GM19240 (cell line): Measurements from ENCODE around the gene DRD4.

ENCODE experiments used
- DNase-seq: peaks from one replicate; pipeline ENCODE4 v3.0.0; 2011; ENCODE audit warnings: low spot score; ENCODE audit not compliant: insufficient read length

DRD4 gene

DNA sequence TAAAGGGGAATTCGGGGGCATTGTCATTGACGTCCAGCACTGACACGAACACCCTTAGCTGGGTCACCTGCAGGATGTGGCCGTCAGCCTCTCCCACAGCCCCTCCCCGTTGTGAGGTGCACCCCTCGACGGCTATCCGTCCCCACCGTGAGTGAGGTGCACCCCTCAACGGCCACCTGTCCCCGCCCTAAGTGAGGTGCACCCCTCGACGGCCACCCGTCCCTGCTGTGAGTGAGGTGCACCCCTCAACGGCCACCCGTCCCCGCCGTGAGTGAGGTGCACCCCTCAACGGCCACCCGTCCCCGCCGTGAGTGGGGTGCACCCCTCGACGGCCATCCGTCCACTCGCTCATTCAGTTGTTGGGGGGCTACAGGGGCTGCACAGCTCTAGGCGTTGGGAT, 15.2 kb upstream of the DRD4 start:
- DNase-seq: no peak

DNA sequence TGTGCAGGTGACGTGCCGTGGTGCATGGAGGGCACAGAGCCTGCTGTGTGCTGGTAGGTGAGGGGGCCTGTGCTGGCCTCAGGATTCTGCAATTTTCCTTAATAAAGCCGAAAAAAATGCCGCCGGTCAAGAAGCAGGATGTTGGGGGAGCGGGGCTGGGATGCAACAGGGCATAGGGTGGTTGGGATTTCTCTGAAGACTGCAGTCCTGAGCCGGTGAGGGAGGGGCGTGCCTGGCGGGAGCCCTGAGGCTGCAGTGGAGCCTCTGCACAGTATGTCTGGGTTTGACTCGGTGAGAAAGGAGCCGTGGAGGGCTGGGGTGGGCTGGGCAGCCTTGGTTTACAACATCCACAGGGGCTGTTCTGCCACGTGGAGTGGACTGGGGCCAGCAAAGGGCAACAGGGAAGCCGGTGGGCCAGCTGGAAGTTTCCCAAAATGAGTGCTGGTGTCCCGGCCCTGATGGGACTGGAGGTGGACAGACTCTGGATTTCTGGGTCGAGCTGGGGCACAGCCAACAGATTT, 13.7 kb upstream of the DRD4 start:
- no peak for DNase-seq

DNA sequence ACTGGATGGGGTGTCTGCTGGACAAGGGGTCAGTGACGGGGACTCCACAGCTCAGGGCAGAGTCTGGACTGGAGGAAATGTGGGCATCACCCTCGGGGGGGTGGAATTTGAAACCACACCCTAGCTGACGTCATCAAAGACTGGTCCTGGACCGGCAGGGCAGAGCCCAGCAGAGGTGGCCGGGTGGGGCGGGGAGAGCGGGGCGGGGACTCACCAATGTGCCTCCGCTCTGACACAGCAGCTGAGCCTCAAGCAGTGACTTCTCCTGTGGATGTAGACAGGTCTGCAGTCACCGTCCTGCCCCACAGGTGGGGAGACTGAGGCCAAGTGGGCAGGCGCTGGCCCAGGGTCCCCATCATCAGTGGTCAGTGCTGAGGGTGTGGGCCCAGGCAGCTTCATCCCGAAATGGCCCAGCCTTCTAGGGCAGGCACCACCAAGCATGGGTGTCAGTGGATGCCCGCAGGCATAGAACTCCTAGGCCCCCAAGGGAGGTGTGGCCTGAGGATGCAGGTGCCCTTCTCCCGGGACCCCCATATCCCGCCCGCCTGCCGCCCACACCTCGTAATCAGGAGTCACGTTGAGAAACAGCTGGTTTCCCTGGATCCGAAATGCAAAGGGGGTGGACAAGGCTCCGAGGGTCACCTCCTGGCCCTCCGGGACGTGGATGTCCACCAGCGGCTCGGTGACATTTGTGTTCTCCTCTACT, 12.9 kb upstream of the DRD4 start:
- no peak for DNase-seq

DNA sequence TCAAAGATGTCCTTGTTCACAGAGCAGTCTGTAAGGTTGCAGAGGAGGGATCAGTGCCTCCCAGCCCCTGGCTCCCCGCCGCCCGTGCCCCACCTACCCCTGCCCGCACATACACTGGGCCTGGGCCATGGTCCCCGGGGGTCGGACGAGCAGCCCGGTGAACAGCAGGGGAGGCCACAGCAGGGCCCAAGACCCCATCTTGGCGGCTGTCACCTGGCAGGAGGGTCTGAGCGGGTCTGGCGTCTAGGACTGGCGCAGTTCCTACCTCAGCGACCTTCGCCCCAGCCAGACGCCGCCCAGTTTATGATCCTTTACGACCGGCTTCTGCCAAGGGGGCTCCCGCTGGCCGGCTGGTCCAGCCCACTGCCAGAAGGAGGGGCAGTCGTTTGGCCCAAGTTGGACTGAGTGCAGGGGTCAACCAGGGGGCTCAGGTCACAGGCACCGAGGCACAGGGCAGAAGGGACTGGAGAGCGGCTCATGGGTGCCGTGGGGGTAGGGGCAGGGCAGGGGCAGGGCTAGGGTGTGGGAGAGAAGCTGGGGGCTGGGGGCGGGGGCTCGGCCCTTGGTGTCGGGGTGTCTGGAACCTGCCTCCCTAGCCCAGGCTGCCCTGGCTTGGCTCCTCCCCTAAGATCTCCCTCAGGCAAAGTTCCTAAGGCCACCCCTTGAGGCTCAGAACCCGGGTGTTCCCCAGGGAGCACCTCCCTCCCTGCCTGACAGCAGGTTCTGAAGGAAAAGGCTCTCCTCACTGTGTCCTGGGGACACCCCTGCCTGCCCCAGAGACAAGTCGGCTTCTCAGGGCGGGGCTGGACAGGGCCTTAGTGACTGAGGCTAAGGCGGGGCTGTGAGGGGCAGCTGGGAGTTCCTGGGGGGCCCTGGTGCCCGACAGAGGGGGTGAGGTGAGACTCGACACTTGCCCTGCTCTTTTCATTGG, 12.1 kb upstream of the DRD4 start, which contains the start of gene CDHR5:
TSS of gene CDHR5 (minus strand) at position 251 of the 931 bp plus-strand sequence. CDS start at position 198, 53 bp downstream.
- no peak for DNase-seq

DNA sequence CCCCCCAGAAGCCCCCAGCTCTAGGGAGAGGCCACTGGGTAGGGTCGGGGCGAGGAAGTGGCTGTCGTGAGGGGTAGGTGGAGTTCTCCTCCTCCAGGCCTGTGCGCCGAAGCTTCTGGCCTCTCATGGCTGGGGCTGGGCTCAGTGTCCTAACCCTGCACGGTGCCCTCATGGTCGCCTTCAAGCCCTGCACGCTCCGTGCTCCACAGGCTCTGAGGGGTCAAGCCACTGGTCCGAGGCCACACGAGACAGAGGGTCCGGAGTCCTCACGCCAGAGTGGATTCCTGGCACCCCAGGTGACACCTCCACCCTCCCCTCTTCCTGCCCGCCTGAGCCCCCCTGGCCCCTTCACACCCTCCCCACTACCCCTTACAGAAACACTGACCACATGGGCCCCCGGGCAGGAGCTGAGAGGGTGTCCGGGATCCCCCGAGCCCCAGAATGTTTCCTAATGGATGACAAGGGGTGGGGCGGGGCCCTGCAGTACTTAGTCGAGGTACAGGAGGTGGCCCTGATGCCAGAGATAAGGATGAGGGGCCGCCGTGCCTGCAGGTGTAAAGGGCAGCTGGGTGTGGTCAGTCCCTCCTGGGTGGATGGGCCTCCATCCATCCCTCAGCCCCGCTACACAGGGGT, 11.3 kb upstream of the DRD4 start:
- no peak for DNase-seq

GRCh38 chr11:626475-627307, 10.4 kb upstream of the DRD4 start, which contains the start of gene SCT:
Gene SCT, minus strand, starts transcription at chr11:627181. Its CDS starts 38 bp downstream, at chr11:627143.
- no peak for DNase-seq

- no peak for DNase-seq
Observed at GRCh38 chr11:627308-627576, 9.8 kb upstream of the DRD4 start.

DNA sequence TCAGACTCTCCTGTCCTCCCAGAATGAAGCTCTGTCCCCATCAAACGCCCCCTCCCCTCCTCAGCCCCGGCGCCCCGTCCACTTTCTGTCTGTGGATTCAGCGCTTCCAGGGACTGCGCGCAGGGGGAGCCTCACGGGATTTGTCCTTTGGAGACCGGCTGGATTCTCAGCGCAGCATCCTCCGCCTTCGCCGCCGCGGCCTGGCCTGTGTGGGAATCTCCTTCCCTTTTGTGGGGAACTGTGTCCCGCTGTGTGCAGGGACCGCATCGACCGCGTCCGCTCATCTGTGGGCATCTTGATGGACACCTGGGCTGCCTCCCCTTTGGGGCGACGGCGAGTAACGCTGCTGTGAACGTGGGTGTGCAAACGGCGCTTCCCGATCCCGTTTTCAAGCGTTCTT, 9.0 kb upstream of the DRD4 start:
- no peak for DNase-seq

DNA sequence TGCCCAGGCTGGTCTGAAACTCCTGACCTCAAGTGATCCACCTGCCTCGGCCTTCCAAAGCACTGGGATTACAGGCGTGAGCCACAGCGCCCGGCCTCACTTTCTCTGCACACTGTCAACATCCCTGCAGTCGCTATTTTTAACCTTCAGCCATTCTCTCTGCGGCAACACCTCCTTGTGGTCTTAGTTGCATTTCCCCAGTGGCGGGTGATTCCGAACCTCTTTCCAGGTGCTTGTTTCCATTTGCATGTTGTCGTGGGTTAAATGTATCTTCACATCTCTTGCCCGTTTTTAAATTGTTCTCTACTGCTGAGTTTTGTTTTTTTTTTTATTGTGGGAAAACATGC, 7.9 kb upstream of the DRD4 start:
- DNase-seq: no peak

DNA sequence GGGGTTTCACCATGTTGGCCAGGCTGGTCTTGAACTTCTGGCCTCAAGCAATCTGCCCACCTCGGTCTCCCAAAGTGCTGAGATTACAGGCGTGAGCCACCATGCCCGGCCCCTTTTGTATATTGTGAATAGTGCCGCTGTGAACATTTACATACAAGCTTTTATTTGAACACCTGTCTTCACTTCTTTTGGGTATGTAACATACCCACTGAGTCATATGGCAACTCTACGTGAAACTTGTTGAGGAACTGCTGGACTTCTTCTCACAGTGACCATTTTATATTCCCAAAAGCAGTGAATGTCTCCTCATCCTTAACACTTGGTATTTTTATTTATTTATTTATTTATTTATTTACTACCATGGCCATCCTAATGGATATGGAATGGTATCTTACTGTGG, 6.2 kb upstream of the DRD4 start:
- no peak for DNase-seq

DNA sequence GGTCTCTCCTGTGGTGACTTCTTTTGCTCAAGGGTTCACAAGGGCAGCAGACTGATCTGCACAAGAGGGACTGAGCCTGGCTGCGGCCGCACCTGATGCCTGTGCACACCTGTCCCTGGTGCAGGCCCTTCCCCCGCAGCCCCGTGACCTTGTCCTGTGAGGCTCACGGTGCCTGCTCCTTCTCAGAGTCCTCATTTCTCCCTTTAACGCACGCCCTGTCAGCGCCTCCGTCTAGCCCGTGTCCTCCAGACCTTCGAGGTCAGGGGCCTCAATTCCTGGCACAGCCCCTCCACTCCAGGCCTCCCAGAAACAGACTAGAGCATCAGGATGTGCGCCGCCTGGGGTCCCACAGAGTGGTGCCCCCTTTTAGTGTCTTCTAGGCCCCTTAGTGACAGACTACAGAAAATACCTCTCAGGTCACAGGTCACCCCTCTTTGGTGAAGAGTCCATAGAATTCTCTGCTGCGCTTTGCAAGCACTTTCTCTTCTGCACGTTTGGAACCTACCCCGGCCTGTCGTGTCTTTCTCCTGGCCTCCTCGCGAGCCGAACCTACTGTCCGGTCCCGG, 1.0 kb upstream of the DRD4 start:
- DNase-seq: no peak

DNA sequence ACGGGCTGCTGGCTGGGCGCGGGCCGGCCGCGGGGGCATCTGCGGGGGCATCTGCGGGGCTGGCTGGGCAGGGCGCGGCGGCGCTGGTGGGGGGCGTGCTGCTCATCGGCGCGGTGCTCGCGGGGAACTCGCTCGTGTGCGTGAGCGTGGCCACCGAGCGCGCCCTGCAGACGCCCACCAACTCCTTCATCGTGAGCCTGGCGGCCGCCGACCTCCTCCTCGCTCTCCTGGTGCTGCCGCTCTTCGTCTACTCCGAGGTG, 194 bp downstream of the DRD4 start:
- DNase-seq: no peak

- no peak for DNase-seq
Observed at GRCh38 chr11:637593-638521, 788 bp downstream of the DRD4 start.

DNA sequence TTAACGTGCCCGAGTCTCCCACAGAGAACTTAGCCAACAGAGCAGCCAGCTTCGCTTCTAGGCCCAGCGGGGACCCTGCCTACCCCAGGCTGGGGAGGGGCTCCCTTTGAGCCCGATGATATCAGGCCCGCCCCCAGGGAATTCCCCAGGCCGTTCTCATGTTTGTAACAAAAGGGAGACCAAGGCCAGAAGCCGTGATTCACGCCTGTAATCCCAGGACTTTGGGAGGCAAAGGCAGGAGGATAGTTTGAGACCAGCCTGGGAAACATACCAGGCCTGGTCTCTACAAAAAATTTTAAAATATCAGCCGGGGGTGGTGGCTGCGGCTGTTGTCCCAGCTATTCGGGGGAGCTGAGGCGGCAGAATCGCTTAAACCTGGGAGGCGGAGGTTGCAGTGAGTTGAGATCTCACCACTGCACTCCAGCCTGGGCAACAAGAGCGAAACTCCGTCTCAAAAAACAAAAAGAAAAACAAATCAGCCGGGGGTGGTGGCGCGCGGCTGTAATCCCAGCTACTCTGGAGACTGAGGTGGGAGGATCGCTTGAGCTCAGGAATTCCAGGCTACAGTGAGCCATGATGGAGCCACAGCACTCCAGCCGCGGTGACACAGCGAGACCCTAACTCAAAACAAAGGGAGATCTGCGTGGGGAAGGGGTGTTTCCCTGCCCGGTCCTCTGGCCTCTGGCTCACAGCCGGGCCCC, 1.7 kb downstream of the DRD4 start:
- no peak for DNase-seq

- no peak for DNase-seq
Observed at GRCh38 chr11:639332-639955, 2.4 kb downstream of the DRD4 start.

GRCh38 chr11:640021-640706, 3.1 kb downstream of the DRD4 start:
- no peak for DNase-seq

DNA sequence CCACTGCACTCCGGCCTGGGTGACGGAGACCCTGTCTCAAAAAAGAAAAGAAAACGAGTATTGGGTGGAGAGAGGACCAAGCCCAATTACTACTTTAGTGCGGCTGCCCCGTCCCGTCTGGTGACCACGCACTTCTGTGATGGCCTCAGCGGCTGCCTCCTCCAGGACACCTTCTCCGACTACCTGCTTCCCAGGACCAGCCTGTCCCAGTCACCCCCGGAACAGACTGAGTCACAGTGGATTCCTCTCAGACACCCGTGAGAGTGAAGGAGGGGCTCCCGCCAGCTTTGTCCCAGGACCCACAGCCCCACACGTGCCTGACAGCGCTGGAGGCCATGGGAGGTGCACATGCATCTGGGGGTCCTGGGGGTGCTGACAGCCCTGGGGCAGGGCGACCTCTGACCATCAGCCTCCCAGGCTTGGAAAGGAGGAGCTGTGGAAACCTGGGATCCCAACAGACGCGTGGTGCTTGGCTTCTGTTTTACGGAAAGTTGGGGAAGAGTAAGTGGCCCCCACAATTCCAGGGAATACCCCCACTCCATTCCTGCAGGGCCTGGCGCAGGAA, 4.8 kb downstream of the DRD4 start:
- no peak for DNase-seq

DNA sequence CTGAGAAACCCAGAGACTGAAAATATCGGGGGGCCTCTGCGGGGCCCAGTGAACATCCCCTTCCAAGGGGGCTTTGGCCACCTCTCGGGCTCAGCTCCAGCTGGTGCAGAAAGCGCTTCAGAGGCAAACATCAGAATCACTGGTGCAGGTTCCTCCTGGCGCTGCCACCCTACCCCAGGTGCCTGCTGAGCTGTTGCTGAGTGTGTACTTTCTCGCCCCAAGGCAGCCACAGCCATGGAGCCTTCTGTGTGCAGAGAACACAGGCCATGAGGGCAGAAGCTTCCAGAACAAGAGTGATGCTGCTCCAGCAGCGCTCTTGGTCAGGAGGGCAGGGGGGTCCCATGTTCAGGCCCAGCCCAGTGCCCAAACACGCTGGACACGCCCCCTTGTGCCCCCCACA, 6.3 kb downstream of the DRD4 start:
- no peak for DNase-seq
